Esophagus muscularis mucosa (tissue), 4 donors: ENCODE data around the gene SLC7A8. TPM values are rescaled to one million over a fixed set of nuclear protein-coding genes. Genes with fewer than 3 reads are reported as not detected.

Experiments used
- DNase-seq: peaks from one replicate; pipeline ENCODE4 v3.0.0-alpha.2; 2017; ENCODE audit errors: extremely low spot score
- H3K27ac ChIP-seq, 4 donors: fragments of 200-600 bp; sonication (generic); replicated peaks in 1 of 4; 1 replicate in 3 of 4; 2 replicates in 1 of 4; pipeline ENCODE4 v1.5.1; 2016 to 2019; ENCODE audit warnings: mild to moderate bottlenecking in 1 of 4
- H3K27me3 ChIP-seq, 4 donors: fragments of 200-600 bp; sonication (generic); one replicate each; pipeline versions ENCODE4 v1.5.1 to v1.6.0; 2016 to 2019
- H3K36me3 ChIP-seq, 4 donors: fragments of 200-600 bp; sonication (generic); one replicate each; pipeline ENCODE4 v1.5.1; 2016 to 2019
- H3K4me1 ChIP-seq, 4 donors: fragments of 200-600 bp; sonication (generic); one replicate each; pipeline ENCODE4 v1.5.1; 2016 to 2019
- H3K4me3 ChIP-seq, 4 donors: fragments of 200-600 bp; sonication (generic); 1 replicate in 2 of 4; 2 replicates in 2 of 4; pipeline ENCODE4 v1.5.1; 2016 to 2019; ENCODE audit warnings: mild to moderate bottlenecking in 4 of 4, moderate library complexity in 1 of 4
- H3K9me3 ChIP-seq, 4 donors: fragments of 200-600 bp; sonication (generic); 1 replicate in 3 of 4; 2 replicates in 1 of 4; pipeline ENCODE4 v1.5.1; 2016 to 2019
- EP300 ChIP-seq: sonication (generic); formaldehyde crosslinking; IDR thresholded peaks from one replicate; pipeline ENCODE4 v1.6.1; 2017; ENCODE audit warnings: antibody characterized with exemption
- POLR2A ChIP-seq: fragments of 450-650 bp; IDR thresholded peaks from one replicate; pipeline ENCODE4 v1.6.1; 2017; ENCODE audit warnings: antibody characterized with exemption, moderate library complexity, mild to moderate bottlenecking, low read depth
- POLR2AphosphoS5 ChIP-seq, 2 donors: sonication (generic); formaldehyde crosslinking; IDR thresholded peaks; one replicate each; pipeline ENCODE4 v1.6.1; 2017; ENCODE audit warnings: antibody characterized with exemption in 2 of 2
- WGBS: methylation state at CpG from one replicate; pipeline ENCODE4 v1.1.5; 2018; 5-methylcytosine and 5-hydroxymethylcytosine counted together
- intact Hi-C: fragments of 100-400 bp; cut with DNase I; formaldehyde crosslinking; loops from one replicate; pipeline ENCODE4 v1.15.1; 2023
- total RNA-seq, 4 donors: library from RNA; depleted of rRNA; stranded (reverse); fragments of >200 nt; gene quantifications; one replicate each; pipeline versions ENCODE4 v1.1.0 to v1.2.1, GENCODE V29; 2016
- TF ChIP-seq, protein P1 (sequence below), 3 experiments: fragments of 200-600 bp in 2 of 3; fragments of 450-650 bp in 1 of 3; sonication (generic) in 2 of 3; IDR thresholded peaks; one replicate each; pipeline ENCODE4 v1.5.1; 2017 to 2019; ENCODE audit warnings: antibody characterized with exemption in 3 of 3, mild to moderate bottlenecking in 2 of 3, moderate library complexity in 1 of 3

SLC7A8 gene
- total RNA-seq, 4 donors from 2014 or later, result 19.5 to 48.3 (median 32.5) TPM

DNA sequence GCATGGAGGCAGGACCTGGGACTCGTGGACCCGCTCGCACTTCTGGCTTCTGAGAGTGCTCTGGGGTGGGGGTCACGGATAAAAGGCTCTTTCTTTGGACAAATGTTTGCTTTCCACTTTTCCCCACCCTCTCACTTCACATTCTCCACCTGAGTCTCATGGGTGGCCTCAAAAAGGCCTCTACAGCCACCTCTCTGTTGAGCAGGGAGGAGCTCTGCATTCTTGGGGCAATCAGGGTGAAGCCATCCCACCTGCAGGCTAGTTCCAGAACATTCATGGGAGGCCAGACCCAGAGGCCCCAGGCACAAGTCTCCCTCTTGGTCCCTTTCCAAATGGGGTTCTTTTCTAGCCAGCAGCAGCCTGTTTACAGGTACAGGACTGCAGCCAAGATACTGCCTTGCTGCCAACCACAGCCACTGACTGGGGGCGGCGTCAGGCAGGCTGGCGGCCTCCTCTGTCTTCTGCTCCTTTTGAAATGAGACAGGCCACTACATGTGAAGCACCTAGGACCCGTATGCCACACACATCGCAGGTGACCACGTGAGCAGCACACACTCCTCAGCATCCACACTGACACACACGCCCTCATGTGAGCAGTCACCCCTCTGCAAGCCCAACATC is 46.2 kb downstream of the SLC7A8 start:
- WGBS, result 89% methylated on average over 11 of the region's 11 CpGs
- DNase-seq, result no peak
- Histone ChIP-seq H3K9me3 (no peaks in the 10 kb centered on the region), H3K36me3 (peaks cover 19 to 68% (median 46%) of the 10 kb centered on the region in 4 donors), H3K27me3 (no peaks in the 10 kb centered on the region), H3K27ac (peak overlapping the region; percentile 36 to 94 (median 56)), H3K4me1 (peaks cover 12 to 34% (median 29%) of the 10 kb centered on the region in 4 donors), H3K4me3 (no peak overlapping the region)
- intact Hi-C loops, result no loop called here
- peak in 1 of 2 donors; percentile 38 for TF ChIP-seq POLR2AphosphoS5 (IDR thresholded peaks at IDR 0.05)
- TF ChIP-seq, protein P1, sequence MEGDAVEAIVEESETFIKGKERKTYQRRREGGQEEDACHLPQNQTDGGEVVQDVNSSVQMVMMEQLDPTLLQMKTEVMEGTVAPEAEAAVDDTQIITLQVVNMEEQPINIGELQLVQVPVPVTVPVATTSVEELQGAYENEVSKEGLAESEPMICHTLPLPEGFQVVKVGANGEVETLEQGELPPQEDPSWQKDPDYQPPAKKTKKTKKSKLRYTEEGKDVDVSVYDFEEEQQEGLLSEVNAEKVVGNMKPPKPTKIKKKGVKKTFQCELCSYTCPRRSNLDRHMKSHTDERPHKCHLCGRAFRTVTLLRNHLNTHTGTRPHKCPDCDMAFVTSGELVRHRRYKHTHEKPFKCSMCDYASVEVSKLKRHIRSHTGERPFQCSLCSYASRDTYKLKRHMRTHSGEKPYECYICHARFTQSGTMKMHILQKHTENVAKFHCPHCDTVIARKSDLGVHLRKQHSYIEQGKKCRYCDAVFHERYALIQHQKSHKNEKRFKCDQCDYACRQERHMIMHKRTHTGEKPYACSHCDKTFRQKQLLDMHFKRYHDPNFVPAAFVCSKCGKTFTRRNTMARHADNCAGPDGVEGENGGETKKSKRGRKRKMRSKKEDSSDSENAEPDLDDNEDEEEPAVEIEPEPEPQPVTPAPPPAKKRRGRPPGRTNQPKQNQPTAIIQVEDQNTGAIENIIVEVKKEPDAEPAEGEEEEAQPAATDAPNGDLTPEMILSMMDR (IDR thresholded peaks at IDR 0.05), result no peak
- TF ChIP-seq POLR2A, result no peak

DNA sequence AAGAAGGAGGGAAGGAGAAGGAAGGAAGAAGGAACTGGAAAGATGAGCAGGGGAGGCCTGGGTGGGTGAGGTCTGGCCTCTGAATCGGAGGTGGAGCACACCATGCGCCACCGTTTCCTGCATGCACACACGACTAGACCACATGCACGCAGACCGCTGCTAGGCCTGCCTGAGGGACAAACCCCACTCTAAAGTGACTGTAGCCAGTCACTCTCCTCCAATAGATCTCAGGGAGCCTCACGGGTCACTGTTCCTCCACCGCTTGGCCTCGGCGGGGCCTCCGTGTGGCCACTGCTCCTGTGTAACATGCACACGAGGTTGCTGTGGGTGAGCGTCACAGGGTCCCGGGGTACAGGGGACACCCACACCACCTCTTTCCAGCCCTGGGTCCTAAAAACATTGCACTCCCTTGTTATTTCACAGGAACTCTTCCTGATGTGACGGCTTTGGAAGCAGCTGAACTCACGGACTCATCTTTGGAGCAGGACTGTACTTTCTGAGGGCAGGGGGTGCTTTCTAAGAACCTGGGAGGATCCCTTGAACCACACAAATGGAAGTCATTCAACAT is 46.8 kb downstream of the SLC7A8 start:
- DNase-seq, result no peak
- H3K36me3 ChIP-seq, result peaks cover 19 to 75% (median 51%) of the 10 kb centered on the region in 4 donors
- no peaks in the 10 kb centered on the region for H3K27me3 ChIP-seq
- intact Hi-C loops, result no loop called here
- H3K4me1 ChIP-seq, result peaks cover 8 to 28% (median 23%) of the 10 kb centered on the region in 4 donors
- no peaks in the 10 kb centered on the region for H3K9me3 ChIP-seq
- no peak overlapping the region for H3K4me3 ChIP-seq
- WGBS, result 93% methylated on average over 16 of the region's 16 CpGs
- peak overlapping the region in 2 of 4 donors; percentile 50 to 94 for H3K27ac ChIP-seq
- TF ChIP-seq POLR2AphosphoS5 (IDR thresholded peaks at IDR 0.05) (no peak), POLR2A (no peak), EP300 (no peak)
- TF ChIP-seq, protein P1 (IDR thresholded peaks at IDR 0.05), result no peak

DNA sequence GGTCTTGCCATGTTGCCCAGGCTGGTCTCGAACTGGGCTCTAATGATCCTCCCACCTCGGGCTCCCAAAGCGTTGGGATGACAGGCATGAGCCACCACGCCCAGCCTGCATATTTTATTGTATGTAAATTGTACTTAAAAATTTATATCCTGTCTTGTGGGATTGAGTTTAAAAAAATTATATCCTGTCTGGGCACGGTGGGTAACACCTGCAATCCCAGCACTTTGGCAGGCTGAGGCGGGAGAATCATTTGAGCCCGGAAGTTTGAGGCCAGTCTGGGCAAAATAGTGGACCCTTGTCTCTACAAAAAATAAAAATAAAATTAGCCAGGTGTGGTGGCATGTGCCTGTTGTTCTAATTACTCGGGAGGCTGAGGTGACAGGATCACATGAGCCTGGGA is 50.5 kb downstream of the SLC7A8 start:
- Histone ChIP-seq H3K27me3 (no peaks in the 10 kb centered on the region), H3K4me3 (no peak overlapping the region), H3K36me3 (peaks cover 17 to 68% (median 54%) of the 10 kb centered on the region in 4 donors), H3K9me3 (no peaks in the 10 kb centered on the region), H3K27ac (no peak overlapping the region), H3K4me1 (peaks cover 4 to 33% (median 30%) of the 10 kb centered on the region in 4 donors)
- TF ChIP-seq POLR2AphosphoS5 (IDR thresholded peaks at IDR 0.05), result no peak
- TF ChIP-seq EP300, result no peak
- TF ChIP-seq, protein P1 (IDR thresholded peaks at IDR 0.05), result no peak
- TF ChIP-seq POLR2A, result no peak
- DNase-seq, result no peak
- WGBS, result 82% methylated on average over 8 of the region's 8 CpGs
- intact Hi-C loops, result no loop called here

DNA sequence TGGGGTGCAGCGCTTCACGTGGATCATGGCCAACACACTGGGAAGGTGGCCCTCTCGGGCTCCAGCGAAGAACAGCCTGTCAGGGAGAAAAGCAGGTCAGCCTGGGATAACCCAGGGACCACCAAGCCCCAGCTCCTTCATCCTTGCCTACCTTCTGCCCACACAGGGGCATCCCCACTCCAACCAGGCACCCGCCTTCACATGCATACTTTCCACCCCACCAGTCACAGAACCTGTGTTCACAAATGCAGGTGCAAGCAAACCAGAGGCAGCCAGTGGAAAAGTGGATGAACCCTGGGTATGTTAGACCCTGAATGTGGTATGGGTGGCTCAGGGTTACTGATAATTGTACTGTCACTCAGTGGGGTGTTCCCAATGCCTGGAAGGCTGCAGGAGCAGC is 52.0 kb downstream of the SLC7A8 start:
- Histone ChIP-seq H3K27ac (peak overlapping the region; percentile 29 to 64 (median 54)), H3K9me3 (no peaks in the 10 kb centered on the region), H3K36me3 (peaks cover 18 to 68% (median 58%) of the 10 kb centered on the region in 4 donors), H3K4me3 (no peak overlapping the region), H3K27me3 (no peaks in the 10 kb centered on the region), H3K4me1 (peaks cover 0 to 22% (median 22%) of the 10 kb centered on the region in 4 donors)
- DNase-seq, result no peak
- TF ChIP-seq EP300 (no peak), POLR2AphosphoS5 (IDR thresholded peaks at IDR 0.05) (no peak), POLR2A (no peak)
- TF ChIP-seq, protein P1 (IDR thresholded peaks at IDR 0.05), result no peak
- WGBS, result 76% methylated on average over 5 of the region's 5 CpGs
- intact Hi-C loops, result no loop called here
